H9 (cell line): Measurements from ENCODE around the gene KISS1R. TPM values are rescaled to one million over a fixed set of nuclear protein-coding genes. Genes with fewer than 3 reads are reported as not detected.

Experiments used
- DNase-seq: peaks from one replicate; pipeline ENCODE4 v3.0.0-alpha.2; 2017
- H2AFZ ChIP-seq: one replicate; pipeline ENCODE4 v1.6.1; 2013; ENCODE audit warnings: mild to moderate bottlenecking, low read length, control low read depth, moderate library complexity
- H2AK5ac ChIP-seq: 2 replicates; pipeline ENCODE4 v1.6.1; 2013; ENCODE audit warnings: low read length, control low read depth, mixed read lengths; ENCODE audit not compliant: insufficient read length
- H2BK120ac ChIP-seq: one replicate; pipeline ENCODE4 v1.6.1; 2013; ENCODE audit warnings: low read depth, mild to moderate bottlenecking, low read length, control low read depth, inconsistent platforms; ENCODE audit not compliant: poor library complexity, severe bottlenecking
- H2BK12ac ChIP-seq: 2 replicates; pipeline ENCODE4 v1.6.1; 2013; ENCODE audit warnings: low read length, control low read depth, mixed read lengths, low read depth; ENCODE audit not compliant: insufficient read length
- H2BK15ac ChIP-seq: 2 replicates; pipeline ENCODE4 v1.6.1; 2013; ENCODE audit warnings: low read depth, low read length, control low read depth
- H2BK20ac ChIP-seq: one replicate; pipeline ENCODE4 v1.6.1; 2013; ENCODE audit warnings: low read depth, mild to moderate bottlenecking, low read length, control low read depth, inconsistent platforms; ENCODE audit not compliant: poor library complexity, severe bottlenecking
- H2BK5ac ChIP-seq: 2 replicates; pipeline ENCODE4 v1.6.1; 2013; ENCODE audit warnings: low read length, control low read depth, mixed read lengths; ENCODE audit not compliant: insufficient read length
- H3K14ac ChIP-seq: 2 replicates; pipeline ENCODE4 v1.6.1; 2013; ENCODE audit warnings: low read length, control low read depth; ENCODE audit not compliant: insufficient read depth
- H3K18ac ChIP-seq: 2 replicates; pipeline ENCODE4 v1.6.1; 2013; ENCODE audit warnings: low read depth, mild to moderate bottlenecking, mixed read lengths, low read length, control low read depth; ENCODE audit not compliant: insufficient read length
- H3K23ac ChIP-seq: 2 replicates; pipeline ENCODE4 v1.6.1; 2013; ENCODE audit warnings: low read length, control low read depth, mixed read lengths, low read depth; ENCODE audit not compliant: insufficient read length
- H3K23me2 ChIP-seq: 2 replicates; pipeline ENCODE4 v1.6.1; 2013; ENCODE audit warnings: low read depth, mild to moderate bottlenecking, mixed read lengths, low read length, control low read depth; ENCODE audit not compliant: insufficient read length, poor library complexity, severe bottlenecking
- H3K27ac ChIP-seq: 2 replicates; pipeline ENCODE4 v1.5.1; 2013; ENCODE audit warnings: low read length, control low read depth, mixed read lengths, low read depth; ENCODE audit not compliant: insufficient read length
- H3K27me3 ChIP-seq: 2 replicates; pipeline ENCODE4 v1.6.1; 2013; ENCODE audit warnings: low read length, control low read depth, inconsistent platforms; ENCODE audit not compliant: insufficient read depth
- H3K4ac ChIP-seq: 2 replicates; pipeline ENCODE4 v1.6.1; 2013; ENCODE audit warnings: low read depth, mild to moderate bottlenecking, control low read depth, inconsistent platforms, low read length, moderate library complexity
- H3K4me1 ChIP-seq: 2 replicates; pipeline ENCODE4 v1.6.1; 2013; ENCODE audit warnings: low read length, control low read depth, inconsistent platforms; ENCODE audit not compliant: insufficient read depth
- H3K4me2 ChIP-seq: 2 replicates; pipeline ENCODE4 v1.6.1; 2013; ENCODE audit warnings: low read length, control low read depth, mixed read lengths; ENCODE audit not compliant: insufficient read length, insufficient read depth
- H3K56ac ChIP-seq: 2 replicates; pipeline ENCODE4 v1.6.1; 2013; ENCODE audit warnings: low read depth, mild to moderate bottlenecking, mixed read lengths, low read length, control low read depth; ENCODE audit not compliant: insufficient read length
- H3K79me1 ChIP-seq: 2 replicates; pipeline ENCODE4 v1.6.1; 2013; ENCODE audit warnings: low read depth, mild to moderate bottlenecking, moderate library complexity, low read length, control low read depth, inconsistent platforms; ENCODE audit not compliant: insufficient read depth, poor library complexity, severe bottlenecking
- H3K79me2 ChIP-seq: 2 replicates; pipeline ENCODE4 v1.6.1; 2013; ENCODE audit warnings: low read length, control low read depth, inconsistent platforms; ENCODE audit not compliant: insufficient read depth
- H3K9ac ChIP-seq: 2 replicates; pipeline ENCODE4 v1.6.1; 2013; ENCODE audit warnings: low read length, control low read depth, mixed read lengths; ENCODE audit not compliant: insufficient read length; ENCODE audit errors: extremely low read depth
- H3K9me3 ChIP-seq: one replicate; pipeline ENCODE4 v1.6.1; 2013; ENCODE audit warnings: low read depth, low read length, inconsistent platforms; ENCODE audit not compliant: control insufficient read depth
- H3T11ph ChIP-seq: one replicate; pipeline ENCODE4 v1.6.1; 2013; ENCODE audit warnings: mild to moderate bottlenecking, low read length, control low read depth, inconsistent platforms
- H4K20me1 ChIP-seq: one replicate; pipeline ENCODE4 v1.6.1; 2013; ENCODE audit not compliant: control insufficient read depth, insufficient read length, insufficient read depth
- H4K5ac ChIP-seq: 2 replicates; pipeline ENCODE4 v1.6.1; 2013; ENCODE audit warnings: low read depth, mild to moderate bottlenecking, mixed read lengths, low read length, control low read depth; ENCODE audit not compliant: insufficient read length
- H4K8ac ChIP-seq: replicated peaks from 2 replicates; pipeline ENCODE4 v1.6.1; 2013; ENCODE audit warnings: low read length, control low read depth, mixed read lengths, low read depth; ENCODE audit not compliant: insufficient read length
- H4K91ac ChIP-seq: 2 replicates; pipeline ENCODE4 v1.6.1; 2013; ENCODE audit warnings: low read depth, mild to moderate bottlenecking, moderate library complexity, mixed read lengths, low read length, control low read depth; ENCODE audit not compliant: insufficient read length
- H3K27ac Mint-ChIP-seq, 3 experiments: 2 replicates in 2 of 3; 3 replicates in 1 of 3; pipeline ENCODE4 v1.8.0; 2020 to 2021; ENCODE audit warnings: mixed read lengths in 3 of 3, mild to moderate bottlenecking in 1 of 3, moderate library complexity in 1 of 3
- H3K27me3 Mint-ChIP-seq: 2 replicates; pipeline ENCODE4 v1.8.0; 2021; ENCODE audit warnings: low read depth, mild to moderate bottlenecking, moderate library complexity, mixed read lengths
- H3K36me3 Mint-ChIP-seq, 3 experiments: 2 replicates in 2 of 3; 3 replicates in 1 of 3; pipeline ENCODE4 v1.8.0; 2020 to 2021; ENCODE audit warnings: low read depth in 3 of 3, mixed read lengths in 3 of 3; ENCODE audit not compliant: insufficient read depth in 1 of 3
- H3K4me1 Mint-ChIP-seq, 2 experiments: 2 replicates each; pipeline ENCODE4 v1.8.0; 2020; ENCODE audit warnings: mixed read lengths in 2 of 2
- H3K4me3 Mint-ChIP-seq, 2 experiments: 2 replicates in 1 of 2; 3 replicates in 1 of 2; pipeline ENCODE4 v1.8.0; 2020 to 2021; ENCODE audit warnings: mild to moderate bottlenecking in 2 of 2, mixed read lengths in 2 of 2, moderate library complexity in 1 of 2
- H3K9me3 Mint-ChIP-seq, 2 experiments: 2 replicates in 1 of 2; 3 replicates in 1 of 2; pipeline ENCODE4 v1.8.0; 2020; ENCODE audit warnings: mild to moderate bottlenecking in 2 of 2, mixed read lengths in 2 of 2, moderate library complexity in 1 of 2
- CTCF ChIP-seq: fragments of 200-600 bp; sonication (generic); conservative IDR thresholded peaks from 3 replicates; pipeline ENCODE4 v1.8.0; 2021; ENCODE audit warnings: antibody characterized with exemption, mild to moderate bottlenecking
- WGBS: extraction: QIAGEN DNeasy Blood & Tissue Kit; methylation state at CpG from one replicate; pipeline ENCODE4 v1.1.7; 2013; ENCODE audit warnings: missing lambda C conversion rate, low lambda C conversion rate, mixed read lengths; ENCODE audit not compliant: insufficient read length; ENCODE audit errors: extremely low coverage; 5-methylcytosine and 5-hydroxymethylcytosine counted together
- total RNA-seq: library from RNA; stranded (reverse); gene quantifications from 2 replicates; pipeline ENCODE4 v1.2.1, GENCODE V29; 2021

Gene KISS1R
- total RNA-seq, 1 experiment from 2014 or later: 3.3 TPM

GRCh38 chr19:952680-953444 lies 35.7 kb downstream of the KISS1R start:
- Histone ChIP-seq H4K8ac (no peak overlapping the region), H3K23me2 (no peaks in the 10 kb centered on the region), H3K27ac (no peak overlapping the region), H3K4me2 (peak overlapping the region; percentile 18), H3K9ac (no peak overlapping the region), H4K20me1 (peaks cover 4% of the 10 kb centered on the region), H3K23ac (no peak overlapping the region), H3K14ac (peak overlapping the region; percentile 44; the same call in 1 of the 2 replicates), H2AFZ (no peak overlapping the region), H3K18ac (no peak overlapping the region), H2BK120ac (no peak overlapping the region), H2BK15ac (no peak overlapping the region), H3K4me1 (peaks cover 3% of the 10 kb centered on the region; the same call in 1 of the 2 replicates), H4K91ac (no peak overlapping the region), H3K27me3 (no peaks in the 10 kb centered on the region), H4K5ac (no peak overlapping the region), H3K56ac (no peak overlapping the region), H3T11ph (no peak overlapping the region), H2BK12ac (no peak overlapping the region), H3K4ac (no peak overlapping the region), H3K79me2 (0 out of 2 replicates have a peak, but pooled peaks cover 3% of the 10 kb centered on the region), H3K79me1 (peaks cover 3% of the 10 kb centered on the region), H2BK5ac (no peak overlapping the region), H2BK20ac (no peak overlapping the region), H3K9me3 (no peaks in the 10 kb centered on the region), H2AK5ac (no peak overlapping the region)
- Mint-ChIP-seq H3K4me1 (peaks cover 4 to 39% of the 10 kb centered on the region in 2 experiments; a peak in 3 of 4 replicates), H3K4me3 (peak overlapping the region in 1 of 2 experiments; percentile 53; a peak in 2 of 5 replicates), H3K27ac (peak overlapping the region in 1 of 3 experiments; percentile 35; a peak in 3 of 7 replicates), H3K9me3 (no peaks in the 10 kb centered on the region), H3K27me3 (no peaks in the 10 kb centered on the region; the same call in 1 of the 2 replicates), H3K36me3 (peaks cover 0 to 3% (median 0%) of the 10 kb centered on the region in 3 experiments; a peak in 1 of 7 replicates)
- no peak for TF ChIP-seq CTCF
- DNase-seq: no peak
- no CpG with 5 or more reads among the region's 21 CpGs for WGBS
